Adipose tissue (tissue), 3 donors: ENCODE results near the gene AFF3. TPM values are rescaled to one million over a fixed set of nuclear protein-coding genes. Genes with fewer than 3 reads are reported as not detected.
"Not testable (repeated sequence)": the region's sequence is repeated elsewhere in the genome, so short reads cannot be mapped to it uniquely, and the experiment has no call there.

Source experiments
- H3K27ac ChIP-seq: one replicate; pipeline ENCODE4 v1.5.1; 2013; ENCODE audit warnings: low read depth, low read length
- WGBS, 3 donors: extraction: QIAGEN DNeasy Blood & Tissue Kit; methylation state at CpG; one replicate each; pipeline ENCODE4 v1.1.7; 2013; 5-methylcytosine and 5-hydroxymethylcytosine counted together
- polyA plus RNA-seq, 3 donors: library from polyadenylated mRNA; stranded (reverse); fragments of 200-250 nt; gene quantifications; one replicate each; pipeline ENCODE4 v1.2.3, GENCODE V29; 2013
- donor health status: healthy with polysubstance abuse.
- donor health status: Bipolar disorder and iron deficiency.
- donor health status: healthy.

The AFF3 gene
- polyA plus RNA-seq, 3 donors = 0.21 to 0.56 (median 0.56) TPM

DNA sequence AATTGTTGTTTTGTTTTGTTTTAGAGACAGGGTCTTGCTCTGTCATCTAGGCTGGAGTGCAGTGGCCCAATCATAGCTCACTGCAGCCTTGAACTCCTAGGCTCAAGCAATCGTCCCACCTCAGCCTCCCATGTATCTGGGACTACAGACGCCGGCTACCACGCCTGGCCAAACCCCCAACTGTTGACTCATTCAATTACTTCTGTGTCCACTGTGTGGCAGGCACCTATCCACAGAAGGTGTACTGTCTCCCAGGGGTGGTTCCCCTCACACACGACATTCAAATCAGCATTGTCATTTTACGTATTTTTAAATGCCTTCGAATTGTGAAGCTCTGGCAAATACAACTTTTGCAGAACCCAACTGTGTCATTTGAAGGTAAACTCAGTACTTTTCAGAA lies 464.6 kb downstream of the AFF3 start:
- WGBS, 3 donors = 93 to 95% (median 94%) methylated on average over 7 of the region's 7 CpGs
- no peak overlapping the region for H3K27ac ChIP-seq

DNA sequence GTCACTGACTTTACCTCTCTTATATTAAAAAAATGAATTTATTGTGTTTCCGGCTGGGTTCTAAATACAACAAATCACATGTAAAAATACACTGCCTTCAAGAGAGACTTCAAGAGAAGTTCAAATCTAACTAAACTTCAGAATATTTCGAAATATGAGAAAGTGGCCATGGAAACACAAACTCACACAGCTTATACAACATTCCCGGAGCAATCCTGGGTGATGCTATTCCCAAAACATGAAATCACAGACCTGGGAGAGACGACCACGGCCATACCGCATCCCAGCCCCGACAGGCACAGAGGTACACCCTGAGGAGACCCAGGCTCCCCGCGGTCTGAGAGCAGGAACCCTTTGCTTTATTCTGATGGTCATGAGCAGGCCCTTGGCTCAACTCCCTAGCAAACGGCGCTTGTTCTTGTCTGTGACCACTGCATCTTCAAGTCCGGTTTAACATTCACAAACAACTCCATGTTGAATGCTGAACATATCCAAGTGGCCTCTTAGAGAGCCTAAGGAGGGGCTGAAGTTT lies 467.2 kb downstream of the AFF3 start:
- no peak overlapping the region for H3K27ac ChIP-seq
- WGBS, 3 donors = 87 to 93% (median 92%) methylated on average over 12 of the region's 12 CpGs

DNA sequence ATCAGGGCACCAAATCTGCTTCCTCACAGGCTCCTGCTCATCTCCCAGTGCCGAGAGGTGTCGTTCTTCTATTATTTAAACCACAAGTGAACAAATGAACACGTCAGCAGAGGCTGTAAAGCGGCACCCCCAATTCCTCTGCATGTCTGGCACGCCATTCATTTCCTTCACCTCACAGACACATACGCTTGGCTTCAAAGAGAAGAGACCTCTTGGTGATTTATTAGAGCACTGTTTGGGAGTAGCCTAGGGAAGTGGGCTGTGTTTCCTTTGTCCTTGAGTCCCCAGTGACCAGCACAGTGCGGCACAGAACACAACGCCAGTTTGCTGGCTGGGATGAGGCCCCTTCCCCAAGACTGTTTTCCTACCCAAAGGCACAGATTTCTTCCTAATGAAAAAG lies 468.3 kb downstream of the AFF3 start:
- WGBS, 3 donors = 82 to 87% (median 84%) methylated on average over 8 of the region's 8 CpGs

DNA sequence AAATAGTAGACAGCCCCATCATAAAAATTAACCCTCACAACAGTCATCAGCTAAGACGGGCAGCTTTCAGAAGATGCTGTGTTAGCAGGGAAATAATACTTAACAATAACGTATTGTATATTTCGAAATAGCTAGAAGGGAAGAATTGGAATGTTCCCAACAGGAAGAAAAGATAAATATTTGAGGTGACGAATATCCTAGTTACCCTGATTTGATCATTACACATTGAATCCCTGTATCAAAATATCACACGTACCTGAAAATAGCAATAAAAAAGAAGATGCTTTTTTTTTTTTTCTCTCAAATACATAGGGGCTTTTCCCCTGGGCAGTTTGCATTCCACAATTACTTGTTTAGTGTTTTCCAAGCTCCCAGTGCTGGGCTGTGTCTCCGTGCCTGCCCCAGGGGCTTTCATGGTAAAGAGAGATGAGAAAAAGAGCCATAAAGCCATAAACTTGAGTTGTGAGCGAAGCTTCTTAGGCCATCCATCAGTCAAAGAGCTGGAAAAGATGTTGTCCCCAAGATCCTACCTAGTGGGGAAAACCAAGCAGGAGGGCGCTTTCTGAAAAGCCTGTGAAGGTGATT lies 469.5 kb downstream of the AFF3 start:
- WGBS, 3 donors = 53 to 61% (median 57%) methylated on average over 8 of the region's 8 CpGs
- H3K27ac ChIP-seq = no peak overlapping the region

More for the DNA sequence above, 468.3 kb downstream of the AFF3 start:
- H3K27ac ChIP-seq = no peak overlapping the region

DNA sequence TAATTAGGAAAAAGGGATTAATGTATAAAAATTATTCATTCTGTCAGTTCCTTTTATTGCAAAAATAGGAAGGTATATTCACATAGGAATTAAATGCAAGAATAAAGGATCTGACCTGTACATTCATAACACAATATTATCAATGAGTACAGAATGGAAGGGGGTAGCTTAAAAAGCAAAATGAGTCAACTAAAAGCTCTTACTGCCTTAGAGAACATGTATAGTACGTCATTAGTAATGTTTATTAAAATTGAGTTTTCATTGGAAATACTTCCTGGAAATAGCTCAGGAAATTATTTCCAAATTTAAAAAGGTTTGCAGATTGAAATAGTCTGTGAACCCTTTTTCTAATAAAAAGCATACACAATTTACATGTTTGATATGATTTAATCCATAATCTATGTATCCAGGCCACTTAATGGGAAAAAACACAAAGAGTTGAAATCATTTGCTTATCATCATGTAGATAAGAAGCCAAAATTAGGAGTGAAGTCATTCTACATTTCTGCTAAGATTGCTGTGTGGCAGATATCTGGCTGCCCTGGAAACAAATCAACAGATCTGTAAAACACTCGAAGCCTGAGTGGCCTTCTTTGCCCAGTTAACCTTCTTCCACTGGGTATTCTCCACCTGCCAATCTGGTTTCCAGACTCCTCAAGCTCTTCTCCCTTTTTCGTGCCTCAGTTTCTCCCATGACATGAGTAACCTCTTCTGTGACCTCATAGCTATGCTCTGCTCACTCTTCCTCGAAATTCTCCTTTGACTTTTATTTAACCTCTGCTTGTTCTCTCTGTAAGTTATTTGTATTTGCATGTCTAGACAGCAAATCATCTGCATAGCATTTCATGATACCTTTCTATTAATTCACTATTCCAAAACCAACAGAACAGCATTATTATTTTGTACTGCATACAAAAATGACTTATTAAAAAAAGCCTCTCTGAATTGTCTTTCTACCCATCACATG lies 471.3 kb downstream of the AFF3 start:
- H3K27ac ChIP-seq = no peak overlapping the region
- 41 to 57% (median 45%) methylated on average over 4 of the region's 4 CpGs for WGBS, 3 donors

DNA sequence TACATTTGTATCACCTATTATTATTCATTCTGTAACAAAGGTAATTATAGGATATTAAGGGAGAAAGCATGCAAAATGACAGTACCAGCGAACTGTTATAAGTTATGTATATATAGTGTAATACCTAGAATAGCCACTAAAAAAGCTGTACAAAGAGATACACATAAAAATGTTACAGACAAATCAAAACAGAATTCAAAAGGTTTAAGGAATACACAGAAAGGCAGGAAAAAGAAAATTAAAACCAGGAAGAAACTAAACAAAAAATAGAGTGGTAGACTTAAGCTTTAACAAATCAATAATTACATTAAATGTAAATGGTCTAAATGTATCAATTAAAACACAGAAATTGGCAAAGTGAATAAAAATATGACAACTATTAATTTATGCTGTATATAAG lies 476.1 kb downstream of the AFF3 start:
- no peak overlapping the region for H3K27ac ChIP-seq
- WGBS, 3 donors = 96 to 98% (median 97%) methylated on average over 1 of the region's 1 CpG

DNA sequence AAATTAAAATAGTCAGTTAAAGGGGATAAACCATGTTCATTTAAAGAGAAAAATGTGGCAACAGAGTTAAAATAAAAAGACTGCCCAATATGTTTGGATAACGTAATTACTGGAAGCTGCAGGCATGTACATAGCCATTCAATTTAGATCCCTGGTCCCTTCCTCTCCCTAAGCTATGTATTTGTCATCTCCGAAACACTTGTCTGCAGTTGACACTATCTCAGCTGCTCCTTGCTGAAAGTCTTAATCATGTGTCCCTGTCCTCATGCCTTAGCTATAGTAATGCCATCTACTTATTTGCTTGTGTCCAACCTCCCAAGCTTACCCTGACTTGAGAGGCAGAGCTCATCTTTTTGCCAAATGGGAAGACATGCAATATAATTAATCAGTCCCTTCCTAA lies 478.7 kb downstream of the AFF3 start:
- 83 to 97% (median 87%) methylated on average over 2 of the region's 2 CpGs for WGBS, 3 donors
- no peak overlapping the region for H3K27ac ChIP-seq

DNA sequence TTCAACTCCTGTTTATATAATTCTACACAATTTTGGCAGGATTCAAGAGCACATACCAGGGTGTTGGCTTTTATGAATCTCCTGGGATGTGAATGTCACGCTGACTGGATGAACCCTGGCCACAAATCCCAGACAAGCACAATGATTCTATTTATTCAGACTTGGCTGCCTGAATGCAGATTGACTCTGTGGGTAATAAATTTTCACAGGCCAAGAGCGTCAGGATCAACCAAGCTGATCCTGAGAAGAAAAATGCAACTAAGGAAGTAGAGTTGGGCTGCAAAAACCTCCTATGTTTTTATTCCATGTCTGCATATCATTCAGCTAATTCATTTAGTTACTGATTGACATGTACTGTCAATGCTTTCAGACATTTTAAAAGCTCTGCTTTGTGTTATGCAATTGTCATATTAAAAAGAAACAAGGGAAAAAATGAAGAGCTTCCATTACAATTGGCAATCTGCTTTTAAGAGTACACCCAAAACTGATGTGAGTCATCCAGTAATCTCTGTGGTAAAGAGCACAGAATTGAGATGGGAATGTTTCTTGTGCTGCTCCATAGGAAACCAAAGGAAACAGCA lies 479.5 kb downstream of the AFF3 start:
- 33 to 47% (median 44%) methylated on average over 2 of the region's 2 CpGs for WGBS, 3 donors
- H3K27ac ChIP-seq = no peak overlapping the region

DNA sequence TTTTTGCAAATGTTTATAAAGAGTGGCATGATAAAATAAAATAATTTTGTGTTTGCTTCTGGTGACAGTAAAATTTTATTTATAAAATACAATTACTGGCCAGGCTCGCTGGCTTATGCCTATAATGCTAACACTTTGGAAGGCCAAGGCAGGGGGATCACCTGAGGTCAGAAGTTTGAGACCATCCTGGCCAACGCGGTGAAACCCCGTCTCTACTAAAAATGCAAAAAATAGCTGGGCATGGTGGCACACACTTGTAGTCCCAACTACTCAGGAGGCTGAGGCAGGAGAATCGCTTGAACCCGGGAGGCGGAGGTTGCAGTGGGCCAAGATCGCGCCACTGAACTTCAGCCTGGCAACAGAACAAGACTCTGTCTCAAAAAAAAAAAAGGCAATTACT lies 480.6 kb downstream of the AFF3 start:
- 90 to 96% (median 96%) methylated on average over 9 of the region's 9 CpGs for WGBS, 3 donors
- H3K27ac ChIP-seq = not testable (repeated sequence)

DNA sequence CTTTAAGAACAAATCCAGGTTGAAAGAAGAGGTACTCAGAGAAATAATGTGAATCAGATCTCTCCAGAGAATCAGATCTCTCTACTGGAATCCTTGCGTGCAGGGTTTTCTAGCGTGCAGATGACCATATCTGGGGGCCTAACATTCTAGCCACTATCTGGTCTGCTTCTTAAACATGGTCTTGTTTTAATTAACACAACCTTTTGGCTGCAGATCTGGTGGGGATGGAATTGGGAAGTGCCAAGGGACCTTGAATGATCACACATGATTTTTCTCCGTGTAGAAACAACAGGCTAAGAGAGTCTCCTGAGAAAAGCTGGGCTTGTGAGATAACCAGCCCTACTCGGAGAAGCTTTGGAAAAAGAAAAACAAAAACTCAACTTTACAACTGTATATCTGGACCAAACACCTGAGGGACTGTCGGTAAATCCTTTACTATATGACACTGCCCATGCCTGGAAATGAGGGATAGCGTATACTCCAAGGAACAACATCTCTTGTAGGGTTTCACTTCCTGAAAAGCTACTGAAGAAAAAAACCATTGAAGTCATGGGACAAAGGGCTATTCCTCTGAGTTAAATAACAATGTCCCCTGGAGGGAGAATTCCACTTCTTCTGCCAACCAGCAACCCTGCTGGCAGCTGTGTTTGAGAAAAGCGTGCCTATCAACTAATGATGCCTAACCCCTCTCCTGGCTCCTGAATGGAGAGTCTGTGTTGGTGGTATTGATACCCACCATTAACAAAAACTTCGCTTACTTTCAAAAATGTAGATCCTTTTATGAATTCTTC lies 481.6 kb downstream of the AFF3 start:
- no peak overlapping the region for H3K27ac ChIP-seq
- WGBS, 3 donors = 69 to 80% (median 77%) methylated on average over 8 of the region's 8 CpGs

DNA sequence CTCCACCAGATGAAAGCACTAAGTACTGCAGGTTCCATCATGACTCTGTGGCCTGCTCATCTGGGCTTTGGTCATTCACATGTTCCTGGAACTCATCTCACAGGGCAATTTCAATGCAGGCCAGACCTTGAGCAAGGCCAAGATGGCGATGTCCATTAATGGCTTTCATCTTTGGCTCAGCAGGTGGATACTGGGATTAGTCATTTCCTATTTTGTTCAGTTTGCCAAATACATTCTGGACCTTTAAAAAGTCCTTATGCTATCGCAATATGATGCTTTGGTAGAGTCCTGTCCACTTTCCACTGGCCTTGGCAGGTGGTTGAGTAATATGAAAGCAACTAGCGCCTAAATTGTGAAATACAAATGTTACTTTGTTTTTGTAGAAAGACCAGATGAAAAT lies 482.5 kb downstream of the AFF3 start:
- H3K27ac ChIP-seq = no peak overlapping the region
- 54 to 90% (median 69%) methylated on average over 3 of the region's 3 CpGs for WGBS, 3 donors

DNA sequence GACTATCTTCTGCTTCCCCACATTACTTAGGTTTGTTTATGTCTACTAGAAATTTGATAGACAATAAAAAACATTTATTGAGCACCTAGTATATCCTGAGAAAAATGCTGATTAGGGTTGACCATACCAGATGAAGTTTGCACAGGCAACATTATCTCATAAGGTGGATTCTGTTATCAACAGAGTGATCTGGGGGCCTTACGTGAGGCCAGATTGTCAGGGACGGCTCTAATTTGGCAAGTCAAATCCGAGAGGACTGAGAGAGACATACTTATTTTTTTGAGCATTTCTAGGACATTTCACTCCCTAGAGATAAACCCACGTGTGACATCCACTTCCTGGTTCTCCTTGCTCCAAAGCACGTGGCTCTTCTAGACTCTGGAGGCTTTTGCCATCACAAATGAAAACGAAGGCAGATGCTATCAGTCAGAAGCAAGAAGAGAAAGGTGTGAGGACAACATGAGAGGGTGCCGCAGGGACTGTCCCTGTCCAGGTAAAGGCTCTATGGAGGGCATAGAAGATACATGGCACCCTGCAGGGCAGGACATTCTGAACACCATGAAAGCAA lies 484.6 kb downstream of the AFF3 start:
- H3K27ac ChIP-seq = no peak overlapping the region
- 54 to 65% (median 63%) methylated on average over 7 of the region's 7 CpGs for WGBS, 3 donors

DNA sequence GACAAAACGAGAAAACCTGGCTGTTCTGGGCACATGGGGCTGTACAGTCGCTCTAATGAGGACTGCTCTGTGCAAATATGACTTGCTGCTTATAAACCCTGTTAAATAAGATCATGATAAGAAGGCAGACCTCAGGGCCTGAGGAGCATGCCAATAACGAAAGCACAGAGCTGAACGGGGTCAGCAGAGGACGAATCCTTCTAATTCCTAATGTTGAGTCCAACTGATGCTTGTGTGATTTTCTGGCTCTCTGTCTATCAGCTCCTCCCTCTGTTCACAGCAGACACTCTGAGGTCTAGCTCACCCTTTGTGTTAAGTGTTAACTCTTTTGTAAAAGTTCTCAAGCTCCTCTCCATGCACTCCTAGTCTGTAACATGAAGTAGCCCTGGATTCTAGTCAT lies 485.4 kb downstream of the AFF3 start:
- H3K27ac ChIP-seq = no peak overlapping the region
- 53 to 64% (median 54%) methylated on average over 5 of the region's 5 CpGs for WGBS, 3 donors

DNA sequence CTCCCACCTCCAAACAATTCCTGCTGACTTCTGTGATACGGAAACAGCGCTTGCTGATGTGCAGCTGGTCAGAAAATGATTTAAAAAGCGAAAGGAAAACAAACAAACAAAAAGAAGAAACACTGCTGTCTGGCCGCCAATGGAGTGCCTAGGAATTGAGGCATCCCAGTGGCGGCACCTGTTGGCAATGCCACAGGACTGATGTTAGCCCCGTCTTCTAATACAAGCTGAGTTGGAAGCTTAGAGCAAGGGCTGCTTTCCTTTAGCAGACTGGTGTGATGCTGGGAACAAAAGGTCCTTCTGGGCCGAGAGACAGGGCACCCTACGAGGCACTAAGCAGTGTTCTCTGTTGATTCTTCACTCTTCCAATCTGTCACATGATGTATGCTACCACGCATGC lies 489.0 kb downstream of the AFF3 start:
- no peak overlapping the region for H3K27ac ChIP-seq
- 94 to 95% (median 94%) methylated on average over 9 of the region's 9 CpGs for WGBS, 3 donors

DNA sequence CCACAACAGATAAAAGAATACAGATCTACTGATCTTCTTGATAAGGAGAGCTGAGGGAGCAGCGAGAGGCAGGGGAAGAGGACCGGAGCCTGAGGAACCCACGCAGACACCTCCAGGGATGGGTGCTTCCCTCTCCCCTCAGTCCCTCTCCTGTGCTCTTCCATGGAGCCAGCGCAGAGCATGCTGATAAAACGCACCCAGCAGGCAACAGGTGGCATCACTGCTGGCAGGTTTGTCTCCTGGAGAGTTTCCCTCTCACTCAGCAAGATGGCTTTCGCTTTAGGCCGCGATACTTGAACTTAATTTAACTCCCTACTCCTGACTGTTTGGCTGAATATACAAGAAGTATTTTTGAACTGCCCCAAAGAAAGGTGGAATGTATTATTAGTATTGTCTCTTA lies 489.5 kb downstream of the AFF3 start:
- no peak overlapping the region for H3K27ac ChIP-seq
- 95 to 97% (median 96%) methylated on average over 8 of the region's 8 CpGs for WGBS, 3 donors

DNA sequence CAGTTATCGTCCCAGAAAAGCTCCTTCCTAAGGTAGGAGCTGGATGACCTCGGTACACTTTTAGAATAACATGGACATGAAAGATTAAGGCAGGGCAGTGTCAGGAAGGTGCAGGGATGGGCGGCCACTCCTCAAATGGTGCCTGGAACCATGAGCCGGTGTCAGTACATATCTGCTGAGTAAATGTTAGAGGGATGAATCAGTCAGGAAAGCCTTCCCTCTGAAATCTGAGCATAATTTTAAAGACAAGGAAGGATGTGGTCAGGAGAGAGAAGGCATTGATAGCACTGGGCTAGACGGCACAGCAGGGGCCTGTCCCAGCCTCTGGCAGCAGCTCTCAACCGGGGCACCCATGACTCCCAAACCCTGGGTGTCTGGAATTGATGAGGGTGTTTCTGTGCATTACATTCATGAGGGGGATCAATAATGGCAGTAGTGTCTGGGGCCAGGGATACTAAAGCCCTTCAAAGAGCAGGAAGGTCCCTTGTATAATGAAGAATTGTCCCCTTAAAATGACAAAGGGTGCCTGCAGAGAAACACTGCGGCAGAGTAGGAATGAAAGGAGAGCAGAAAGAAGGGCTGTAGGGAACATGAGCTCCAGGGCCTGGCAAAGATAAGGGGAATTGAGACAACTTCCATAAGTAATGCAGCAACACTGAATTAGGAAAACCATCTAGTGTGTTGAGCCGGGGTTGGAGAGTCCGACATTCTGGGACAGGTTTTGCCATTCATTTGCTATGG lies 490.3 kb downstream of the AFF3 start:
- 81 to 88% (median 87%) methylated on average over 9 of the region's 9 CpGs for WGBS, 3 donors

DNA sequence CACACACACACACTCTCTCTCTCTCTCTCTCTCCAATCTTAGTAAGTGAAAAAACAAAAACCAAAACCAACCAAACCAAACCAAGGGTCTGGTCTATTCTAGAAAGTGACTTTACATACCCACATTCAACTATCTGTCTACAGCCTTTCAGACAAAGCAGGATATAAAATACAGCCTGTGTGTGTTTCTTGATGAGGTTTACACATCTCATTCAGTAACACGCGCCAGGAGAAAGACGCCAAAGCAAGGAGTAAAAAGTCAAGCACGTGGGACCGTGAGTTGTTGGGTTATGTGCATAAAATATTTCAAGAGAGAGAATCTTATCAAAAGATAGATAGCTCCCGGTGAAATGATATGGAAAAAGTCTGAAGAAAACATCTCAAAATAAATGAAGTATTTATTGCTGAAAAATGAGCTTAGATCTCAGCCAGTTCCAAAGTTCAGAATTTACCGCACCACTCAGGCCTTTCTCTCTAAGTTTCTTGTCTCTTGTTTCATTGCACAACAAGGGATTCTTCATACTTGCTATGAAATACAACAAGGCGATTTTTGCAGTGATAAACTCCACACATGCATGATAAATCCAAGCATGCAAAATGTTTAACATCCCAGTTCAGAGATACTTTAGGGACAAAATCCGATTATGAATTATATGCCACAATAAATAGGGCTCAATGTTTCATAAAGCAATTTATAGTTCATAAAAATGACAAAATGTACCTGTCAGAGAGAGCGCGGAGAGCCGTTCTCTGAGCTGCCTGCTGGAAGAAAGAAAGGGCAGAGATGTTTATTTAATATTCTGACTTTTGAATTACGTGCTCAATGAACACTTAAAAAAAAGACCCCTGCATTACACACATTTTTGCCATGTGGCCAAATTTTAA lies 493.2 kb downstream of the AFF3 start:
- H3K27ac ChIP-seq = no peak overlapping the region
- 68 to 74% (median 71%) methylated on average over 13 of the region's 13 CpGs for WGBS, 3 donors

More for the DNA sequence above, 490.3 kb downstream of the AFF3 start:
- no peak overlapping the region for H3K27ac ChIP-seq
